NCI-H82 (cell line): ENCODE results near the gene AQP12A.

Experiments
- DNase-seq: peaks from one replicate; lab custom pipeline; 2025; lab: John Stamatoyannopoulos, UW

AQP12A gene

DNA sequence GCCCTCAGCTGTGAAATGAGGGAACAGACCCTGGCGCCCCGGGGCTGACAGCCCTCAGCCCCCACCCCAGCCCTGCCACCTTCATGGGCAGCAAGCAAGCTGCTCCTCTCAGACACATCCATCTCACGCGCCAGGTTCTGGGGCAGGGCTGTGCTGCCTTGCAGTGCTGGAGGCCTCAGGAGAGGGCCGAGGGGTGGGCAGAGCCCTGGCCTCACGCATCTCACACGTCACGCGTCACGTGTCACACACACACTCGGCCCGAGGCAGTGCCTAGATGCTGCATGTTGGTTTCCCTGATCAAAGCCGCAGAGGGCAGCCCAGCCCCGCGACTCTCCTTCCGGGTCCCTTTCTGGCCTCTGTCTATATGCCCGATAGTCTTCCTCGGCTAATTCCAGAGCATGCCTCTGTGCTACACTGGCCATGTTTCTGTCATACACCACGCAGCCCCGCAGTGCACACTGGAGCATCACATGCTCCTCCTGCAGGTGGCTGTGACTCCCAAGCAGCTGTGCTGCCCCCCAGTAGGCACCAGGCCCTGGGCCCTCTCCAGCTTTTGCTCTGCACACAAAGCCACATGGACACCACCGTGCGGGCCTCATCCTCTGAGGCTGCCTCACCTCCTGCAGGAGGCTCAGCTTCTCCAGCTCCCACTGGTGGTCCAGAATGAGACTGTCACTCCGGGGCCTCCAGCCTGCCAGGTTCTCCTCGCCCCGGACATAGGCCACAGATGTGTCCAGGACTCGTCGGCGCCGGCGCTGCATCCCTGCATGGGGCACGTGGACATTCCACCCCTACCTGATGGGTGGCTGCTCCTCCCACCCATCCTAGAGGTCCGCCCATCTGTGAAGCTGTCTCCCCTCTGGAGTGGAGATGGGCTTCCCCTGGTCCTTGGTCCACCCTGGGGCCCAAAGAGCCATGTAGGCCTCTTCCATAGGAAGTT lies 31.4 kb downstream of the AQP12A start:
- DNase-seq: no peak

GRCh38 chr2:240723851-240724250 lies 32.2 kb downstream of the AQP12A start:
- no peak for DNase-seq

DNA sequence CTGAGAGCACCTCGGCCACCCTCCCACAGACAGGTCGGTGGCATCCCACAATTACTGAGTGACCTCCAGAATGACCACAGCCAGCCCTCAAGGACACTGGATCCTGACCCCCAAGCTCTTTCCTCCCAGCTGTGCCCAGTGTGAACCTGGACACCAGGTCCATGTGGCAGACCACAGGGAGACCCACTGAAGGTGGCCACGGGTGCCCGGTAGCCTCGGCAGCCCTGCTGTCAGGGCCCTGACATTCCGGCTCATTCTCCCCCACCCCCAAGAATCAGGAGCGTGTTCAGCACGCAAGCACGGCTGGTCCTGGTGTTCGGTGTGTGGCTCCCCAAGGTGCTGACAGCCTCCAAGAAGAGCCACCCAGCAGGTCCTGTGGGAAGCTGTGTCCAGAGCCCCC lies 32.8 kb downstream of the AQP12A start:
- DNase-seq: no peak

DNA sequence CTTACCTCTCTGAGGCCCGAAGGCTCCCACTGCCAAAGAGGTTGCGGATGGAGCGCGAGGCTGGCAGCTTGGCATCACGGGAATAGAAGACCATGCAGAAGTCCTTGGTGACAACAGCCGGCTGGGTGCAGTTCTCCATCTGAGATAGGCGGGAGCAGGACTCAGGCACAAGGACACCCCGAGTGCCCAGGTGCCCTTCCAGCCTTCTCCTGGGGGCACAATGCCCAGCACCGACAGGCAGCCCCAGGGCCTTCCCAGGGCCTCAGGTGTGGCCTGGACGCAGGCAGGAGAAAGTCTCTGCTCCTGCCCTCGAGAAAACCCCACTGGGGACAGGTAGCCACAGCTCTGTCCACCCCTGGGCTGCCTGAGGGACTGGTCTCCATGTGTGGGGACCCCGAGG lies 33.6 kb downstream of the AQP12A start:
- DNase-seq: no peak

GRCh38 chr2:240725671-240726070 lies 34.0 kb downstream of the AQP12A start:
- no peak for DNase-seq

DNA sequence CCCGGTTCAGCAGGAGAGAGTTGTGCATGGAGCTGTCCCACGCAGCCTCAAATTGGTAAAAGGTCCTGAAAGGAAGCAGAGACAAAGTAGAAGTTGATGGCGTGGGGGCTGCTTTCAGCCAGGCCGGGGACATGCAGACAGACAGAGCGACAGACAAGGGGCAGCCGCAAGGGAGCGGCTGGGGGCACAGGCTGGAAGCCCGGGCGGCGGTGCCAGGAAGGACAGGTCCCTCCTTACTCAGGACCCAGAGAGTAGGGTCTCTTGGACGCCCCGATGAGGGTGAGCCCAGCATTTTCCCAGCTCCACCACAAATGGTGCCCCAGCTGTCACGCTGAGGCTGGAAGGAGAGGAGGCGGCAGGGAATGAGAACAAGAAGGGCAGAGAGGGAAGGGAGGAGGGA lies 35.2 kb downstream of the AQP12A start:
- no peak for DNase-seq

DNA sequence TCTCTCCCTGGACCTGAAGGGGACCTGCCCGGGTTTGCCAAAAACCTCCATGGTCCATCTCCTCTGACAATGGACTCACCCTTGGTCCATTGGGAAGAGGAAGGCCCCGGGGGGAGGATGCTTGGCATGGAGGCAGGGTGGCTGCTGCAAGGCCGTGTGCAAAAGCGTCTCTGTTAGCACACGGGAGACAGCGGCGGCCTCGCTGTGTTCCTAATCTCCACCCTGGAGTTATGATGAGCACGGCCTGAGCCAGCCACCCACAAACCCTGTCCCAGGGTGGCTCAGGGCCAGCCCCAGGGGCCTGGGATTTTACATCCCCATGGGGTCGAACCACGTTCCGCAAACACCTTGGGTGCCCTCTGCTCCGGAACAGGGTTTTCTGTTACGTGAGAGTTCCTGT lies 35.8 kb downstream of the AQP12A start:
- no peak for DNase-seq

DNA sequence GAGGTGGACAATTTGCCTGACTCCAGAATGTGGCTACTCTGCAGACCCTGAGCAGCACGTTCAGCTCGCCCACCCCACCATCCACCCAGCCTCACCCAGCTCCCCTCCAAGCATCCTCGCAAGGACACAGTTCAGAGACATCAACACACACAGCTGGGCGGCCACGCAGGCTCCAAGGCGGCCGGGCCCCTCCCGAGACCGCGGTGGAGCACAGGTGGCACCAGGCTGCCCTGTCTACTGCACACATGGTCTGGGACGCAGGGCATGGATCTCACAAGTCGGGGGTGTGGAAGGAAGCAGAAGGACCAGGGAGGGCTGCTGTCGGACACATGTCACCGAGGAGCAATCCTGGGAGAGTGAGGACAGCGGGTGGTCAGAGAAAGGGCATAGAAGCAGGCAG lies 36.2 kb downstream of the AQP12A start:
- DNase-seq: no peak

DNA sequence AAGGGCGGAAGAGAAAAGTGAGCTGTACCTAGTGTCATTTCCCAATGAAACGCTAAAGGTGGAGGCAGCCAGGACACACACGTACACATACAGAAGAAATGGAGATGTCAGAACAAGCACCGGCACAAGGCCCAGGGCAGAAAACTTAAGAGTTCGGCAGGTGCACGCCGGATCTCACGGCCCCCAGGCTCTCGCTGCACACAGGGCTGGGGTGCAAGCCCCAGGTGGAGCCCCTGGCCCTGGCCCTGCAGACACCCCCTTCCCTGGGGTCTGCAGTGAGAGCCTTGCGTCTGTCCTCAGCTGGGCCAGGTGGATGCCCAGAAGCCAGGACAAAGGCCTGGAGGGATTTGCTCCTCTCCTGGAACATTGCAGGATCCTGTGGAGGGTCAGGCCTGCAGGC lies 36.7 kb downstream of the AQP12A start:
- no peak for DNase-seq

- no peak for DNase-seq
Measured at GRCh38 chr2:240728827-240729226, 37.2 kb downstream of the AQP12A start.

- no peak for DNase-seq
Measured at GRCh38 chr2:240730501-240731177, 39.0 kb downstream of the AQP12A start.

- no peak for DNase-seq
Measured at GRCh38 chr2:240731178-240731545, 39.5 kb downstream of the AQP12A start.

GRCh38 chr2:240732184-240732583 lies 40.5 kb downstream of the AQP12A start:
- no peak for DNase-seq

GRCh38 chr2:240732911-240733622 lies 41.4 kb downstream of the AQP12A start:
- no peak for DNase-seq

DNA sequence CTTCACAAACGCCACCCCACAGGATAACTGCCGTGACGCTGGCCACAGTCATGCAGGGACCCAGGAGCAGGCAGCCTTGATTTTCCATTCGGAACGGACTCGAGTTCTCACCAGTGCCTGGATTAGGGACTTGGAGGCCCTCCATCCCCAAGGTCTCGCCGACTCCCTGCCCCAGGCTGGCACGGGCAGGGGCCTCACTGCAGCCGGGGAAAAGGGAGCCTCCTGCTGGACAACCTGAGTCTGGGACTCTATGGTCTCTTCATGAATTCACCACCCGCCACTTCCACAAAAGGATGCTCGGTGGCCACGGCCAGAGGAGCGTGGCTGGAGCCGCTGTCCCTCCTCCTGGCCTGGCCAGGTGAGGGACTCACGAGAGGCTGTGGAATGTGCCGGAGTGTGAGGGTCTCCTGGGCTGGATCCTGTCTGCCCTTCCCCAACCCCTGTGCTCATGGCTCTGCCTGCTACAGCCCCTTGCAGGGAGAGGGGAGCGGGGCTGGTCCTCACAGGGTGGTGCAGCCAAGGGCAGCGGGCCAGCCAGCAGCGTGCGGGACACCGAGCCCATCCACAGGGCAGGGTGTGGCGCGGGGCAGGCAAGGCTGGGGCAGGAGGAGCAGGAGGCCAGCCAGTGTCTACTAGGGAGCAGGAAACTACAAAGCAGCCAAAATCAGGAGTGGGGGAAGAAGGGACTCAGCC lies 42.3 kb downstream of the AQP12A start:
- DNase-seq: no peak

DNA sequence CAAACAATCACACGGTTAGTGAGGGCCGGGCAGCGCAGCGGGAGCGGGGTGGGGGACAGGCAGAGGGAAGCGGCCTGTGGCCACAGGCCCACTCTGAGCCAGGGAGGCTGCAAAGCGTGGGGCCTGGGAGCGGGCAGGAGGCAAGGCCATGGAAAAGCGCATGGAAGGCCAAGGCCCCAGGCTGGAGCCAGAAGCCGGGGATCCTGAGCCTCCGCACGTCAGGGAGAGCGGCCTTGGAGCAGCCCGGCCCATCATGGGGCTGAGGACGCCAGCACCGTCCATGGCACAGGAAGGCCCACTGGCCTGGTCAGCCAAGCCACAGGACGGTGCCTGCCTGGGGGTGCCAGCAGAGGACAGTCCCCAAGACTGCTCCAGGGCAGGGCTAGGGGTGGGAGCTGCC lies 43.1 kb downstream of the AQP12A start:
- no peak for DNase-seq

DNA sequence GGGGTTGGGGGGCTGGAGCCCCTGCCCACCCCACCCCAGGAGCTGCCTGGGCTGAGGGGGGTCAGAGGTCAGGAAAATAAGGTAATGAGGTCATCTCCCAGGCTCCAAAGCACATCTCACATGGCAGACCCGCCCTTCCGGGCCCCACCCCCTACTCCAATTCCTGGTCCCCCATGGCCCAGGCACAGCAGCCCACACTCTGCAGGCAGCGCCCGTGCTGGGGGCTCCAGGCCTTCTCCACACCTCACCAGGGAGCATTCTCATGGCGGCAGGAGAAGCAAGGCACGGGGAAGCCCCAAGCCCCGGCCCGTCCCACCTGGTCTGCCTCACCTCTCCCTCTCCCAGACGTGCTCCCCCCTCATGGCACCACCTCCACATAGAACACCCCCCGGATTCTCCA lies 43.8 kb downstream of the AQP12A start:
- no peak for DNase-seq

GRCh38 chr2:240736281-240737250 lies 44.9 kb downstream of the AQP12A start:
- DNase-seq: no peak

DNA sequence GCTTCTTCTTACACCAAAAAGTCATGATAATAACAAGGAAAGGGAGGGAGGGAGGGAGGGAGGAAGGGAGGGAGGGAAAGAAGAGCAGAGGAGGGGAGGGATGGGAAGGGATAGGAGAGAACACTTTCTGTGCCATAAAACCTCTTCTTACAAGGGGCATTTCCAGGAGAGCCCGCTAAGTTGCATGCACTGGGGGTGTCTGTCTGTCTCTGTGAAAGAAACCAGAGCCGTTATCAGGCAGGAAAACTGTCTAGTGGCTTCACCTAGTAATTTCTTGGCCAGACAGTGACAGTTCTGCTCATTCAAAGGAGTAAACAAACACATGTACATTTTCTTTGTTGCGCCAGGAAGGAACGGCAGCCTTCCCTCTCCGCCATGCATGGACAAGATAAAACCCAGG lies 45.8 kb downstream of the AQP12A start:
- no peak for DNase-seq

- no peak for DNase-seq
Measured at GRCh38 chr2:240737958-240738357, 46.3 kb downstream of the AQP12A start.

DNA sequence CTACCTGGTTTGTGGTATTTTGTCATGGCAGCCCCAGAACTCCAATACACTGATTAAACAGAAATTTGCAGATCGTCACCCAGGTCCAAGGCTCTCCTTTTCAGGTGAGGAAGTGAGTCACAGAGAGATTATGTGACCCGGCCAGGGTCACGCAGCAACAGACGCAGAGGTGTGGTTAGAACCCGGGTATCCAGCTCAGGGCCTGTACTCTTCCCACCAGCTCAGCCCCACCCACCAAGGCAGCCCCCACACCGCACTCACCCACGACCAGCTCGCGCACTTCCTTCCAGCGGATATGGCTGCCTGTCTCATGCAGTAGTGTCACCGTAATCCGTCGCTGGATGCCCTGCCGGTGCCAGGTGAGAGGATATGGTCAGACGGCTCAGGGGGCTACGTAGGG lies 48.1 kb downstream of the AQP12A start:
- DNase-seq: no peak
